Stimulated activated CD4-positive, alpha-beta T cell treated with anti-CD3 and anti-CD28 coated beads, TNF-alpha, amount 100 ng/mL, for 4 hours (primary cell): Measurements from ENCODE around the gene ARHGEF7.

Experiments used
- DNase-seq, 3 experiments: peaks; one replicate each; pipeline ENCODE4 v3.0.0-alpha.2; 2020; ENCODE audit warnings: low read depth in 3 of 3

The ARHGEF7 gene

GRCh38 chr13:111343186-111343805, 228.2 kb downstream of the ARHGEF7 start:
- DNase-seq, result no peak

- DNase-seq, result no peak
Measured at GRCh38 chr13:111344471-111345191, 229.5 kb downstream of the ARHGEF7 start.

GRCh38 chr13:111345682-111346081, 230.6 kb downstream of the ARHGEF7 start:
- DNase-seq, result no peak

GRCh38 chr13:111346101-111346680, 231.1 kb downstream of the ARHGEF7 start:
- DNase-seq, result no peak

DNA sequence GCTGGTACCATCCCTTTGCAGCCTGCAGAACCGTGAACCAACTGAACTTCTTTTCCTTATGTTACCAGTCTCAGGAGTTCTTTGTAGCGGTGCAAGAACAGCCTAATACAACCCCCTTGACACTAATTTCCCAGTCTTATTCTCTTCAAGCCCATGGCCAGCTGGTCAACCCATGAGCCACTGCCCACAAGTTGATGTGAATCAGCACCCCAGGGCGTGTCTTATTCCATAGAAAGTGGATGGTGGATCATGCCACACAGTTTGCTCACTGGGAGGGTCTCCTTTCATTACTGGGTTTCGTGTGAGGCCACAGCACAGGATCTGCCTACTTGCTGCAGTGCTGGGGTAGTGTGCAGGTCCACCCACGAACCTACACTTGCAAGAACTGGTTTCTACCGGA, 232.3 kb downstream of the ARHGEF7 start:
- DNase-seq, result no peak

GRCh38 chr13:111353508-111353907, 238.4 kb downstream of the ARHGEF7 start:
- no peak for DNase-seq

GRCh38 chr13:111354789-111355188, 239.7 kb downstream of the ARHGEF7 start:
- DNase-seq, result no peak
